Spleen (tissue), 7 donors: ENCODE data around the gene DCUN1D3.

Experiments
- CTCF ChIP-seq, 11 experiments: fragments of 200-600 bp in 7 of 11; fragments of 450-650 bp in 4 of 11; sonication (generic) in 4 of 11; IDR thresholded peaks in 8 of 11; conservative IDR thresholded peaks in 3 of 11; 1 replicate in 7 of 11; 2 replicates in 4 of 11; pipeline versions ENCODE4 v1.4.0 to v1.8.0; 2016 to 2021; ENCODE audit warnings: antibody characterized with exemption in 11 of 11, inconsistent platforms in 4 of 11, mild to moderate bottlenecking in 1 of 11
- POLR2A ChIP-seq, 3 donors: fragments of 450-650 bp; IDR thresholded peaks; one replicate each; pipeline ENCODE4 v1.5.1; 2017; ENCODE audit warnings: antibody characterized with exemption in 3 of 3, mild to moderate bottlenecking in 1 of 3
- POLR2AphosphoS5 ChIP-seq, 3 donors: sonication (generic); formaldehyde crosslinking; IDR thresholded peaks; one replicate each; pipeline ENCODE4 v1.5.1; 2017; ENCODE audit warnings: antibody characterized with exemption in 3 of 3
- donor health status: DM: no; HTN: no; CAD: no; lungs with moderate emphysema.
- donor health status: DM: no; HTN: no; CAD: no.
- donor health status: DM: no; HTN: no; CAD: no.

GRCh38 chr16:20905576-20905975 lies 5.4 kb upstream of the DCUN1D3 start:
- no peak for TF ChIP-seq POLR2A (IDR thresholded peaks at IDR 0.05)
- TF ChIP-seq CTCF (IDR thresholded peaks at IDR 0.05 in 8 of 11, conservative IDR thresholded peaks at IDR 0.05 in 3 of 11): no peak
- TF ChIP-seq POLR2AphosphoS5 (IDR thresholded peaks at IDR 0.05): no peak
